Endodermal cell (in vitro differentiated cells): Measurements from ENCODE around the gene TMEM60. TPM values are rescaled to one million over a fixed set of nuclear protein-coding genes. Genes with fewer than 3 reads are reported as not detected.

Experiments used
- DNase-seq: peaks from one replicate; pipeline ENCODE4 v3.0.0-alpha.2; 2017
- H3K27ac ChIP-seq: 2 replicates; pipeline ENCODE4 v1.5.1; 2013; ENCODE audit warnings: mild to moderate bottlenecking, low read depth, low read length, moderate library complexity
- H3K27me3 ChIP-seq: 2 replicates; pipeline ENCODE4 v1.6.1; 2013; ENCODE audit warnings: mild to moderate bottlenecking, low read length, moderate library complexity; ENCODE audit not compliant: insufficient read depth, control insufficient read depth, poor library complexity, severe bottlenecking
- H3K36me3 ChIP-seq: 2 replicates; pipeline ENCODE4 v1.7.0; 2013; ENCODE audit warnings: mild to moderate bottlenecking, low read length, moderate library complexity; ENCODE audit not compliant: control insufficient read depth, insufficient read depth
- H3K4me1 ChIP-seq: one replicate; pipeline ENCODE4 v1.7.0; 2013; ENCODE audit warnings: low read length; ENCODE audit not compliant: control insufficient read depth, insufficient read depth
- H3K4me3 ChIP-seq: 2 replicates; pipeline ENCODE4 v1.5.1; 2013; ENCODE audit warnings: mild to moderate bottlenecking, low read length, moderate library complexity
- H3K9ac ChIP-seq: 2 replicates; pipeline ENCODE4 v1.6.1; 2013; ENCODE audit warnings: mild to moderate bottlenecking, low read length, moderate library complexity; ENCODE audit not compliant: poor library complexity, severe bottlenecking; ENCODE audit errors: extremely low read depth
- H3K9me3 ChIP-seq: 2 replicates; pipeline ENCODE4 v1.6.1; 2013; ENCODE audit warnings: mild to moderate bottlenecking, low read length, moderate library complexity; ENCODE audit not compliant: control insufficient read depth
- H3K27ac Mint-ChIP-seq: 2 replicates; pipeline ENCODE4 v1.8.0; 2020; ENCODE audit warnings: mixed read lengths
- H3K27me3 Mint-ChIP-seq: 2 replicates; pipeline ENCODE4 v1.8.0; 2021; ENCODE audit warnings: mild to moderate bottlenecking, mixed read lengths; ENCODE audit not compliant: insufficient read depth
- H3K36me3 Mint-ChIP-seq: 2 replicates; pipeline ENCODE4 v1.8.0; 2020; ENCODE audit warnings: low read depth, mixed read lengths
- H3K4me1 Mint-ChIP-seq: 2 replicates; pipeline ENCODE4 v1.8.0; 2020; ENCODE audit warnings: mixed read lengths
- H3K4me3 Mint-ChIP-seq: 2 replicates; pipeline ENCODE4 v1.8.0; 2020; ENCODE audit warnings: mild to moderate bottlenecking, moderate library complexity, mixed read lengths
- H3K9me3 Mint-ChIP-seq: 2 replicates; pipeline ENCODE4 v1.8.0; 2020; ENCODE audit warnings: mild to moderate bottlenecking, mixed read lengths
- WGBS, 2 experiments: methylation state at CpG; one replicate each; pipeline versions ENCODE4 v1.1.5 to v1.1.7; 2013; ENCODE audit warnings: missing lambda C conversion rate in 2 of 2, mixed read lengths in 1 of 2; ENCODE audit not compliant: insufficient coverage in 1 of 2, insufficient read length in 1 of 2; 5-methylcytosine and 5-hydroxymethylcytosine counted together
- total RNA-seq, 2 donors: library from RNA; stranded (reverse); fragmentation: NEBNext Ultra II Directional in 1 of 2; extraction: Animal tissue kit (Norgen Biotek cat#: 25700) in 1 of 2; gene quantifications; 2 replicates in 1 of 2; 3 replicates in 1 of 2; pipeline ENCODE4 v1.2.1, GENCODE V29; 2021
- TF ChIP-seq, protein P1 (sequence below): fragments of 200-600 bp; sonication (generic); conservative IDR thresholded peaks from 2 replicates; pipeline ENCODE4 v1.5.0; 2021; ENCODE audit warnings: antibody characterized with exemption, mild to moderate bottlenecking

The TMEM60 gene
- total RNA-seq, 2 donors from 2014 or later = 20.0 to 32.2 TPM

DNA sequence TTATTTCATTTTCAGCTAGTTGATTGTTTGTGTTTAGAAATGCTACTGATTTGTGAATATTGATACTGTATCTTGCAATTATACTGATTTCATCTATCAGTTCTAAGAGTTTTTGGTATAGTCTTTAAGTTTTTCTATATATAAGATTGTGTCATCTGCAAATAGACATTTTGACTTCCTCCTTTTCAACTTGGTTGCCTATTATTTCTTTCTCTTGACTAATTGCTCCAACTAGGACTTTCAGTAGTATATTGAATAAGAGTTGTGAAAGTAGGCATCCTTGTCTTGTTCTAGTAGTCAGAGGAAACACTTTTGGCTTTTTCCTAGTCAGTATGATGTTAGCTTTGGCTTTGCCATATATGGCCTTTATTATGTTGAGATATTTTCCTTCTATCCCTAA, 20.8 kb upstream of the TMEM60 start:
- Histone ChIP-seq H3K4me3 (no peak overlapping the region), H3K9me3 (peaks cover 41% of the 10 kb centered on the region), H3K4me1 (no peaks in the 10 kb centered on the region), H3K27ac (no peak overlapping the region), H3K36me3 (no peaks in the 10 kb centered on the region), H3K27me3 (no peaks in the 10 kb centered on the region), H3K9ac (no peak overlapping the region)
- TF ChIP-seq, protein P1, sequence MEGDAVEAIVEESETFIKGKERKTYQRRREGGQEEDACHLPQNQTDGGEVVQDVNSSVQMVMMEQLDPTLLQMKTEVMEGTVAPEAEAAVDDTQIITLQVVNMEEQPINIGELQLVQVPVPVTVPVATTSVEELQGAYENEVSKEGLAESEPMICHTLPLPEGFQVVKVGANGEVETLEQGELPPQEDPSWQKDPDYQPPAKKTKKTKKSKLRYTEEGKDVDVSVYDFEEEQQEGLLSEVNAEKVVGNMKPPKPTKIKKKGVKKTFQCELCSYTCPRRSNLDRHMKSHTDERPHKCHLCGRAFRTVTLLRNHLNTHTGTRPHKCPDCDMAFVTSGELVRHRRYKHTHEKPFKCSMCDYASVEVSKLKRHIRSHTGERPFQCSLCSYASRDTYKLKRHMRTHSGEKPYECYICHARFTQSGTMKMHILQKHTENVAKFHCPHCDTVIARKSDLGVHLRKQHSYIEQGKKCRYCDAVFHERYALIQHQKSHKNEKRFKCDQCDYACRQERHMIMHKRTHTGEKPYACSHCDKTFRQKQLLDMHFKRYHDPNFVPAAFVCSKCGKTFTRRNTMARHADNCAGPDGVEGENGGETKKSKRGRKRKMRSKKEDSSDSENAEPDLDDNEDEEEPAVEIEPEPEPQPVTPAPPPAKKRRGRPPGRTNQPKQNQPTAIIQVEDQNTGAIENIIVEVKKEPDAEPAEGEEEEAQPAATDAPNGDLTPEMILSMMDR = no peak
- Mint-ChIP-seq H3K27ac (no peak overlapping the region), H3K27me3 (no peaks in the 10 kb centered on the region), H3K36me3 (peaks cover 52% of the 10 kb centered on the region), H3K4me1 (no peaks in the 10 kb centered on the region), H3K4me3 (no peak overlapping the region), H3K9me3 (peaks cover 64% of the 10 kb centered on the region)
- no peak for DNase-seq

DNA sequence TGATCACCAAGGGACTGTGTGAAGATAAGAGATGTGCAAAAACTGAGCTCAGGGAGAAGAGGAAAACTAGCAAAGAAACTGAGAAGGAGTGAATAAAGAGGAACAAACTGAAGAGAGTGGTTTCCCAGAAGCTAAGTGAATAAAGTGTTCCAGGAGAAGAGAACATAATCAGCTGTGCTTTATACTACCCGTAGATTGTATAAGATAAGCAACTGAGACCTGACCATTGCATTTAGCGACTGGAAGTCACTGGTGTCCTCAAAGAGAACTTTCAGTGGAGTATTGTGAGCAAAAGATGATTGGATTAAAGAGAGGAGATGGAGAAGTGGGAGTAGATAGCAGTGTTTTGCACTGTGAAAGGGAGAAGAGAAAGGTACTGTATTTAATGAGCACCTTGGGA, 14.9 kb upstream of the TMEM60 start:
- no peaks in the 10 kb centered on the region for H3K36me3 ChIP-seq
- Mint-ChIP-seq H3K4me3 (no peak overlapping the region), H3K9me3 (peaks cover 21% of the 10 kb centered on the region), H3K27me3 (no peaks in the 10 kb centered on the region), H3K27ac (no peak overlapping the region), H3K4me1 (peaks cover 4% of the 10 kb centered on the region), H3K36me3 (peaks cover 17% of the 10 kb centered on the region)
- no peaks in the 10 kb centered on the region for H3K27me3 ChIP-seq
- peaks cover 11% of the 10 kb centered on the region for H3K9me3 ChIP-seq
- no peak for DNase-seq
- no peak overlapping the region for H3K9ac ChIP-seq
- TF ChIP-seq, protein P1 = no peak
- H3K4me3 ChIP-seq = no peak overlapping the region
- no peak overlapping the region for H3K27ac ChIP-seq
- no peaks in the 10 kb centered on the region for H3K4me1 ChIP-seq
- 94 to 97% methylated on average over 2 of the region's 2 CpGs for WGBS, 2 experiments

DNA sequence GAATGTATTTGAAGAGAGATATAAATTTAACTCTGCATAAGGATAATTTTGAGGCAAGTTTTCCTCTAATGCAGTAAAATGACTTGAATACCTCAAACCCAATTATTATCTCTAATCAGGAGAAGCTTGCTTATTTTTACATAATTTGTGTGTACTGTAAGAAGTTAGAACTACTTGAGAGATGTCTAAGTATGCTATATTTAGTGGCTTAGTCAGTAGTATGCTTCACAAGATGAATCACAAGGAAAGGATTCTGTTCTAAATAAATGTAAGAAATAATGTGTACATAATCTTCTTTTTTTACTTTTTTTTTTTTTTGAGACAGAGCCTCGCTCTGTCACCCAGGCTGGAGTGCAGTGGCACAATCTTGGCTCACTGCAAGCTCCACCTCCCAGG, 14.1 kb upstream of the TMEM60 start:
- Histone ChIP-seq H3K27ac (no peak overlapping the region), H3K9me3 (peaks cover 14% of the 10 kb centered on the region), H3K9ac (no peak overlapping the region), H3K36me3 (no peaks in the 10 kb centered on the region), H3K27me3 (no peaks in the 10 kb centered on the region), H3K4me1 (no peaks in the 10 kb centered on the region), H3K4me3 (no peak overlapping the region)
- H3K4me1 Mint-ChIP-seq = peaks cover 4% of the 10 kb centered on the region
- no peak for DNase-seq
- H3K27ac Mint-ChIP-seq = no peak overlapping the region
- no CpG with 5 or more reads among the region's 1 CpG for WGBS, 2 experiments
- peaks cover 10% of the 10 kb centered on the region for H3K36me3 Mint-ChIP-seq
- H3K27me3 Mint-ChIP-seq = no peaks in the 10 kb centered on the region
- peaks cover 20% of the 10 kb centered on the region for H3K9me3 Mint-ChIP-seq
- TF ChIP-seq, protein P1 = no peak
- H3K4me3 Mint-ChIP-seq = no peak overlapping the region
